ENCODE measurements around the gene MYO5B. TPM values are rescaled to one million over a fixed set of nuclear protein-coding genes. Genes with fewer than 3 reads are reported as not detected.

The MYO5B gene
- total RNA-seq (2021; ENCODE audit: unreplicated experiment) (32.1 TPM), Bru-seq, nascent RNA (percentile 68 among the genes with signal in this experiment), BruChase-seq, experiment 1, labeled RNA remaining after a 6-hour chase (percentile 65 among the genes with signal in this experiment), BruChase-seq, experiment 2, labeled RNA remaining after a 2-hour chase (percentile 56 among the genes with signal in this experiment)
- polyA plus RNA-seq (2012): 44.8 and 46.9 TPM in 2 replicates
- long read RNA-seq, full-length matches to known transcripts: 12 of 40 reads
- long read RNA-seq, partial matches to known transcripts: 16 of 40 reads
- long read RNA-seq, other reads (novel, unspliced or antisense): 12 of 40 reads

DNA sequence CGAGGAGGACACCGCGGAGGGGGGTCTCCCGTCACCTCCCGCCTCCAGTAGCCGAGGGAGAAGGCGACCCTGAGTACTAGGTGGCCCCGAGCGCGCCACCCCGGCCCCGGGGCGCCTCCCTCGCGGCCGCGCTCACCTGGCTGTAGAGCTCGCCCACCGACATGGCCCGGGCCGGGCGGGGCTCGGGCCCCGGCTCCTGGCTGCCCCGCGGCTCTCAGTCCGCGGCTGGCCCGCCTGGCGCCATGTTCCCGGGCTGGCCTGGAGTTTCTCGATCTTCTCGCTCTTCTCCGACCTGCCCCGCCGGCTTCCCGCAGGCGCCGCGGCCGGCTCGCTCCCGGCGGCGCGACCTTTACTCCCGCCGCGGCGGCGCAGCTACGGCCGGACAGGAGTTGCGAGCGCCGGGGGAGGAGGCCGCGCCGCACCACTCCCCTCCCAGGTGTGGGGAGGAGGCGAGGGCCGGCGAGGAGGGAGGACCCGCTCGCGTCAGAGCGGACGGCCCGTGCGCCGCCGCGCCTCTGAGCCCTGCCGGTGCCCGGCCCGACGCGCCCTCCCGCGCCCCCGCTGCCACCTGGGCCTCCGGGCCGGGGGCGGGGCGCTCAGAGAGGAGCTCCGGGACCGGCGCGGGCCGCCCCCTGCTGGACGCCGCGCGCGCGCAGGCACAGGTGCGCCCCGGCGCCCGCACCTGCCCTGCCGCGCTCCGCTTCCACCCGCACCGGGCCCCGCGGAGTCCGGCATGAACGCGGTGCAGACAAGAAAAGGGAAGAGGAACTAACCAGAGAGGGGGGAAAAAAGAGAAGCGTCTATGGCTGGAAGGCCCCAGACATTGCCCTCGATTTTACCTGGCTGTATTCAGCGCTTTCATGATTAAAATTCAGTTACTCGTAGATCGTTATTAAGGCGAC is at the start of gene MYO5B:
TSS of gene MYO5B (minus strand) at position 517 of the 902 bp plus-strand sequence. CDS start at position 163, 354 bp downstream.
- H2AFZ ChIP-seq (ENCODE audit: low read depth, low read length, poor library complexity, severe bottlenecking): peak within 1 kb of the TSS; percentile 70
- BruUV-seq (replicated peaks): no TSS peak
- peak; percentile 46; the same call in 1 of the 2 replicates for TF ChIP-seq EGR1 (IDR thresholded peaks at IDR 0.05; ENCODE audit: low read depth)
- TF ChIP-seq ZFX (IDR thresholded peaks at IDR 0.05): peak; percentile 81
- TF ChIP-seq, protein P1, sequence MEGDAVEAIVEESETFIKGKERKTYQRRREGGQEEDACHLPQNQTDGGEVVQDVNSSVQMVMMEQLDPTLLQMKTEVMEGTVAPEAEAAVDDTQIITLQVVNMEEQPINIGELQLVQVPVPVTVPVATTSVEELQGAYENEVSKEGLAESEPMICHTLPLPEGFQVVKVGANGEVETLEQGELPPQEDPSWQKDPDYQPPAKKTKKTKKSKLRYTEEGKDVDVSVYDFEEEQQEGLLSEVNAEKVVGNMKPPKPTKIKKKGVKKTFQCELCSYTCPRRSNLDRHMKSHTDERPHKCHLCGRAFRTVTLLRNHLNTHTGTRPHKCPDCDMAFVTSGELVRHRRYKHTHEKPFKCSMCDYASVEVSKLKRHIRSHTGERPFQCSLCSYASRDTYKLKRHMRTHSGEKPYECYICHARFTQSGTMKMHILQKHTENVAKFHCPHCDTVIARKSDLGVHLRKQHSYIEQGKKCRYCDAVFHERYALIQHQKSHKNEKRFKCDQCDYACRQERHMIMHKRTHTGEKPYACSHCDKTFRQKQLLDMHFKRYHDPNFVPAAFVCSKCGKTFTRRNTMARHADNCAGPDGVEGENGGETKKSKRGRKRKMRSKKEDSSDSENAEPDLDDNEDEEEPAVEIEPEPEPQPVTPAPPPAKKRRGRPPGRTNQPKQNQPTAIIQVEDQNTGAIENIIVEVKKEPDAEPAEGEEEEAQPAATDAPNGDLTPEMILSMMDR (IDR thresholded peaks at IDR 0.05 in 2 of 3, conservative IDR thresholded peaks at IDR 0.05 in 1 of 3; ENCODE audit: borderline replicate concordance in 1 of 3, insufficient read depth in 1 of 3, low read depth in 2 of 3, low read length in 2 of 3): peak in 2 of 3 experiments; percentile 32 to 45; a peak in 3 of 6 replicates
- TF ChIP-seq RAD21 (IDR thresholded peaks at IDR 0.05; ENCODE audit: low read depth): peak; percentile 50
- no peak for TF ChIP-seq EZH2phosphoT487 (IDR thresholded peaks at IDR 0.05; ENCODE audit: borderline replicate concordance)
- TF ChIP-seq POLR2AphosphoS5 (IDR thresholded peaks at IDR 0.05; ENCODE audit: low read depth, low read length): peak; percentile 65
- TF ChIP-seq, protein P2, sequence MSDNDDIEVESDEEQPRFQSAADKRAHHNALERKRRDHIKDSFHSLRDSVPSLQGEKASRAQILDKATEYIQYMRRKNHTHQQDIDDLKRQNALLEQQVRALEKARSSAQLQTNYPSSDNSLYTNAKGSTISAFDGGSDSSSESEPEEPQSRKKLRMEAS (IDR thresholded peaks at IDR 0.05): no peak
- peak; percentile 63 for TF ChIP-seq TCF7L2 (IDR thresholded peaks at IDR 0.05; ENCODE audit: borderline replicate concordance, extremely low read depth, insufficient read depth, insufficient read length)
- ATAC-seq (peak; percentile 94), DNase-seq (ENCODE audit: low read depth, low spot score) (peak; percentile 42)
- no peaks in the 10 kb centered on the region for H3K27me3 ChIP-seq (ENCODE audit: insufficient read depth, low read length)
- peaks cover 6 to 21% of the 10 kb centered on the region in 2 experiments; a peak in 1 of 4 replicates for H3K4me1 ChIP-seq (ENCODE audit: control insufficient read depth in 1 of 2, insufficient read depth in 2 of 2, low read length in 2 of 2)
- POLR2A ChIA-PET: no interaction called here
- RAD21 ChIA-PET (ENCODE audit: low non-redundant PET in 1 of 2, low total read pairs in 2 of 2, uncharacterized antibody in 2 of 2, unreplicated experiment in 2 of 2): interaction anchor here (0.6 to 0.9 kb wide), 2 partner anchors 12 to 550 kb away, joined by 3 to 4 read pairs; no protein-coding TSS in a partner anchor
- peak within 1 kb of the TSS; percentile 64 for H3K9ac ChIP-seq (ENCODE audit: low read length)
- H3K4me2 ChIP-seq (ENCODE audit: low read length): peak within 1 kb of the TSS; percentile 91
- no peaks in the 10 kb centered on the region for H3K36me3 ChIP-seq (ENCODE audit: control insufficient read depth in 1 of 2, insufficient read depth in 2 of 2, low read length in 2 of 2)
- no peaks in the 10 kb centered on the region for H3K79me2 ChIP-seq (ENCODE audit: insufficient read depth, low read length)
- H3K9me3 ChIP-seq (ENCODE audit: control insufficient read depth in 1 of 2, insufficient read depth in 1 of 2, low read depth in 1 of 2, low read length in 2 of 2): no peaks in the 10 kb centered on the region
- no peaks in the 10 kb centered on the region for H4K20me1 ChIP-seq (ENCODE audit: insufficient read depth)
- H3K27ac ChIP-seq (ENCODE audit: low read depth, low read length): peak within 1 kb of the TSS; percentile 55; the same call in 1 of the 2 replicates
- H3K9me2 ChIP-seq (ENCODE audit: insufficient read depth): no peaks in the 10 kb centered on the region
- CTCF ChIA-PET: interaction anchor here (0.6 to 3.1 kb wide), 7 partner anchors 9 to 333 kb away, joined by 3 to 20 read pairs (median 5); no protein-coding TSS in a partner anchor
- intact Hi-C loops (cut with micrococcal nuclease): loop anchor here (1.0 kb wide), 1 partner anchor 138 kb away; no protein-coding TSS in a partner anchor
- H3K4me3 ChIP-seq (replicated peaks in 1 of 2; ENCODE audit: low read depth in 1 of 2, low read length in 2 of 2): peak within 1 kb of the TSS; percentile 65 to 71
